ENCODE measurements around the gene TMEM39B. TPM values are rescaled to one million over a fixed set of nuclear protein-coding genes. Genes with fewer than 3 reads are reported as not detected.
A peak's percentile ranks its signal among the peaks of the same experiment; 100 is the strongest.

TMEM39B gene
- total RNA-seq, 4 donors from 2014 or later: 1.7 to 5.4 (median 2.9) TPM

DNA sequence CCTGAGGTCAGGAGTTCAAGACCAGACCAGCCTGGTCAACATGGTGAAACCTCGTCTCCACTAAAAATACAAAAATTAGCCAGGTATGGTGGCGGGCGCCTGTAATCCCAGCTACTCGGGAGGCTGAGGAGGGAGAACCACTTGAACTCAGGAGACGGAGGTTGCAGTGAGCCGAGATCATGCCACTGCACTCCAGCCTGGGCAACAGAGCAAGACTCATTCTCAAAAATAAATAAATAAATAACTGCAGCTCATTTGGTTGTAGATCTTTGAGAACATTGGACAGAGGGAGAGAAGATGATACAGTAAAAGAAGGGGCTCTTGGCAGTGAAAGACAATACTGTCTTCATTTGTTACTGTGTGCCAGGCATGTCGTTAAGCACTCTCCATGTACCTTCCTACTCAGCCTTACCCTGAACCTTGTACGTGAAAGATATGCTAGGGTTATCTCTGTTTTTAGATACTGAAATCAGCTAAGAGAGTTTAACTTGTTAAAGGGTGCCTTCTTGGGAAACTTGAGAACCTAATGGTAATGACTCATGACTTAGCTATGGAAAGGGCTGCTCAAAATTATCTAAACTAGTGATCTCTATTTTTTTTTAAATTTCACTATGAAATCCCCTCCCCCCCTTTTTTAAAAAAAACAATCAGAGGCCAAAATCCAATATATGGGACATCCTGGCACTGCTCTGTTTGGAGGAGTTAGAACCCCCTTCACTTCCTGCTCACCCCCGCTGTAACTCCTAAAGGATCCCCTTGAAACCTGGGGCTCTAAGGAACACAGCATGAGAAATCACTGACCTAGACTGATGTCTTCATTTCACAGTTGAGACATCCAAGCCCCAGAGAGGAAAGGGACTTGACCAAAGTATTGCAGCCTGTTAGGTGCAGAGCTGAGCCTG lies 28.3 kb downstream of the TMEM39B start:
- ATAC-seq: no peak
- Histone ChIP-seq H3K27me3 (no peaks in the 10 kb centered on the region), H3K4me3 (no peak overlapping the region), H3K27ac (no peak overlapping the region), H3K36me3 (peaks cover 0 to 68% of the 10 kb centered on the region in 2 donors), H3K9me3 (no peaks in the 10 kb centered on the region), H3K4me1 (no peaks in the 10 kb centered on the region)
- WGBS, 2 donors (ENCODE audit: low coverage in 1 of 2): 75 to 78% methylated on average over 1 to 5 of the region's 9 CpGs
- TF ChIP-seq, protein P1, sequence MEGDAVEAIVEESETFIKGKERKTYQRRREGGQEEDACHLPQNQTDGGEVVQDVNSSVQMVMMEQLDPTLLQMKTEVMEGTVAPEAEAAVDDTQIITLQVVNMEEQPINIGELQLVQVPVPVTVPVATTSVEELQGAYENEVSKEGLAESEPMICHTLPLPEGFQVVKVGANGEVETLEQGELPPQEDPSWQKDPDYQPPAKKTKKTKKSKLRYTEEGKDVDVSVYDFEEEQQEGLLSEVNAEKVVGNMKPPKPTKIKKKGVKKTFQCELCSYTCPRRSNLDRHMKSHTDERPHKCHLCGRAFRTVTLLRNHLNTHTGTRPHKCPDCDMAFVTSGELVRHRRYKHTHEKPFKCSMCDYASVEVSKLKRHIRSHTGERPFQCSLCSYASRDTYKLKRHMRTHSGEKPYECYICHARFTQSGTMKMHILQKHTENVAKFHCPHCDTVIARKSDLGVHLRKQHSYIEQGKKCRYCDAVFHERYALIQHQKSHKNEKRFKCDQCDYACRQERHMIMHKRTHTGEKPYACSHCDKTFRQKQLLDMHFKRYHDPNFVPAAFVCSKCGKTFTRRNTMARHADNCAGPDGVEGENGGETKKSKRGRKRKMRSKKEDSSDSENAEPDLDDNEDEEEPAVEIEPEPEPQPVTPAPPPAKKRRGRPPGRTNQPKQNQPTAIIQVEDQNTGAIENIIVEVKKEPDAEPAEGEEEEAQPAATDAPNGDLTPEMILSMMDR (IDR thresholded peaks at IDR 0.05): no peak
- TF ChIP-seq POLR2AphosphoS5 (IDR thresholded peaks at IDR 0.05) (no peak), EP300 (IDR thresholded peaks at IDR 0.05) (no peak), POLR2A (IDR thresholded peaks at IDR 0.05) (no peak)

DNA sequence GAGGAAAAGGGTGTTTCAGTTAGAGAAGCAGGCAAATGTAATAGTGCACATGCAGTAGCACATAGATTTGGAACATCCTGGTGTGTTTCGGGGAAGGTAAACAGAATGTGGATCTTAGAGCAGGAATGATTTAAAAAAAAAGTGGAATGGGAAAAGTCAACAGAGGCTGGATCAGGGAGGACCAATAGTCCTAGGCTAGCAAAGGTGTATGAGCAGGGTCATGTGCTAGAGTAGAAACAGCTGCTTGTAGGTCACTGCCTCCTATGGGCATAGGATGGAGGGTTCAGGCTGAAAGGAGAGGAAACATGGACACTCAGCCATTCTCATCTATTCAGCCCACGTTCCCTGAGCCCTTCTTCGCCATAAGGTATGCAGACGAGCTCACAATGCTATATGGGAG lies 31.4 kb downstream of the TMEM39B start:
- Histone ChIP-seq H3K36me3 (peaks cover 0 to 39% of the 10 kb centered on the region in 2 donors), H3K4me3 (no peak overlapping the region), H3K27me3 (no peaks in the 10 kb centered on the region), H3K27ac (no peak overlapping the region), H3K4me1 (peaks cover 0 to 11% (median 0%) of the 10 kb centered on the region in 3 donors), H3K9me3 (no peaks in the 10 kb centered on the region)
- 46 to 63% methylated on average over 1 to 3 of the region's 4 CpGs for WGBS, 2 donors (ENCODE audit: low coverage in 1 of 2)
- TF ChIP-seq POLR2AphosphoS5 (IDR thresholded peaks at IDR 0.05) (no peak), EP300 (IDR thresholded peaks at IDR 0.05) (no peak), POLR2A (IDR thresholded peaks at IDR 0.05) (no peak)
- TF ChIP-seq, protein P1 (IDR thresholded peaks at IDR 0.05): no peak
- no peak for ATAC-seq

DNA sequence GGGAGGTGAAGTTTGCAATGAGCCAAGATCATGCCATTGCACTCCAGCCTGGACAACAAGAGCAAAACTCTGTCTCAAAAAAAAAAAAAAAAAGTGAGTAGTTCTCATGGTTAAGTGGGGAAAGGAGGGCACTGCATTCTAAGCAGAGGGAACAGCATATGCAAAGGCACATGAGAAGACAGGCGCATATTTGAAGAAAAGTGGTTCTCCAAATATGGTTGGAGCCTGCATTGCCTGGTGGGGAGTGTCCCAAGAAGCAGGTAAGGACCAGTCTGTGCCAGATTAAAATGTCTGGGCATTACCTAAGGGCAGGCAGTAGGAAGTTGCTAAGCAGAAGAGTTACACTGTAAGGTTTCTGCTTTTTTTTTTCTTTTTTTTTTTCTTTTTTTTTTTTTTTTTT lies 32.6 kb downstream of the TMEM39B start:
- no peak overlapping the region for H3K4me3 ChIP-seq
- H3K36me3 ChIP-seq: peaks cover 0 to 27% of the 10 kb centered on the region in 2 donors
- no peaks in the 10 kb centered on the region for H3K9me3 ChIP-seq
- TF ChIP-seq POLR2A (IDR thresholded peaks at IDR 0.05) (no peak), EP300 (IDR thresholded peaks at IDR 0.05) (no peak), POLR2AphosphoS5 (IDR thresholded peaks at IDR 0.05) (no peak)
- TF ChIP-seq, protein P1 (IDR thresholded peaks at IDR 0.05): no peak
- no peak overlapping the region for H3K27ac ChIP-seq
- 50 to 92% methylated on average over 1 of the region's 1 CpG for WGBS, 2 donors (ENCODE audit: low coverage in 1 of 2)
- ATAC-seq: no peak
- no peaks in the 10 kb centered on the region for H3K27me3 ChIP-seq
- peaks cover 3 to 23% (median 4%) of the 10 kb centered on the region in 3 donors for H3K4me1 ChIP-seq

DNA sequence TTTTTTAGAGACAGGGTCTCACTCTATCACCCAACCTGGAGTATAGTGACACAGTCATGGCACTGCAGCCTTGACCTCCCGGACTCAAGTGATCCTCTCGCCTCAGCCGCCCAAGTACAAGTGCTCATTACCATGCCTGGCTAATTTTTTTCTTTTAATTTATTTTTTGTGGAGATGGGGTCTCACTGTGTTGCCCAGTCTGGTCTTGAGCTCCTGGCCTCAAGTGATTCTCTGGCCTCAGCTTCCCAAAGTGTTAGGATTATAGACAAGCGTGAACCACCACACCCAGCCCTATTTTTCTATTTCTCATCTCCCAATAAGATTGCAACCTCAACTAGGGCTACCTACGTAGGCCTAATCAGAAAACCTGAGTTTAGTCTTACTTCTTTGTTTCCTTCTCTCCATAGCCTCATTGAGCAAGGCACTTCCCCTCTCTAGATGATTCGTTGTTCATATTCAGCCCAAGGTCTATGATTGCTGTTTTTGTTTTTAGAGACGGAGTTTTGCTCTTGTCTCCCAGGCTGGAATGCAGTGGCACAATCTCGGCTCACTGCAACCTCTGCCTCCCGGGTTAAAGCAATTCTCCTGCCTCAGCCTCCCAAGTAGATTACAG lies 34.0 kb downstream of the TMEM39B start:
- Histone ChIP-seq H3K4me3 (peak overlapping the region in 1 of 2 donors; percentile 78), H3K9me3 (no peaks in the 10 kb centered on the region), H3K4me1 (peaks cover 8 to 37% (median 15%) of the 10 kb centered on the region in 3 donors), H3K27ac (no peak overlapping the region), H3K27me3 (no peaks in the 10 kb centered on the region), H3K36me3 (peaks cover 0 to 14% of the 10 kb centered on the region in 2 donors)
- 93 to 100% methylated on average over 1 to 9 of the region's 9 CpGs for WGBS, 2 donors (ENCODE audit: low coverage in 1 of 2)
- TF ChIP-seq POLR2AphosphoS5 (IDR thresholded peaks at IDR 0.05) (no peak), EP300 (IDR thresholded peaks at IDR 0.05) (no peak), POLR2A (IDR thresholded peaks at IDR 0.05) (no peak)
- TF ChIP-seq, protein P1 (IDR thresholded peaks at IDR 0.05): no peak
- ATAC-seq: no peak

All from gastroesophageal sphincter (tissue), 4 donors.